ENCODE results near the gene SHANK2. TPM values are rescaled to one million over a fixed set of nuclear protein-coding genes. Genes with fewer than 3 reads are reported as not detected.

Gene SHANK2
- total RNA-seq, 1 experiment from 2014 or later: 0.71 TPM

GRCh38 chr11:71223671-71224660 is 28.4 kb downstream of the SHANK2 start:
- no peak for DNase-seq (ENCODE audit: low spot score)
- TF ChIP-seq EZH2 (IDR thresholded peaks at IDR 0.05; ENCODE audit: borderline replicate concordance, low read depth, low read length, poor library complexity, severe bottlenecking) (no peak), CTCF (conservative IDR thresholded peaks at IDR 0.05; ENCODE audit: low read depth, low read length) (no peak)

GRCh38 chr11:71223081-71223405 is 29.3 kb downstream of the SHANK2 start:
- DNase-seq (ENCODE audit: low spot score): no peak
- intact Hi-C loops (cut with micrococcal nuclease; ENCODE audit: unreplicated experiment): no loop called here

More at GRCh38 chr11:71223671-71224660, 28.4 kb downstream of the SHANK2 start:
- no peak overlapping the region for H3K27ac ChIP-seq (ENCODE audit: low read depth, low read length, poor library complexity, severe bottlenecking)
- H3K4me3 ChIP-seq (ENCODE audit: low read depth, low read length, poor library complexity, severe bottlenecking): no peak overlapping the region
- H3K9me3 ChIP-seq (ENCODE audit: low read depth, low read length, poor library complexity, severe bottlenecking): peaks cover 16% of the 10 kb centered on the region
- H3K27me3 ChIP-seq (replicated peaks; ENCODE audit: insufficient read depth, low read depth, low read length, poor library complexity): no peaks in the 10 kb centered on the region
- intact Hi-C loops (cut with micrococcal nuclease; ENCODE audit: unreplicated experiment): no loop called here
- H3K36me3 ChIP-seq (ENCODE audit: insufficient read depth, low read length, poor library complexity, severe bottlenecking): no peaks in the 10 kb centered on the region
- CTCF ChIA-PET: no interaction called here
- H3K4me1 ChIP-seq (ENCODE audit: insufficient read depth, low read length, poor library complexity, severe bottlenecking): no peaks in the 10 kb centered on the region
- POLR2A ChIA-PET (ENCODE audit: low non-redundant PET): no interaction called here
- BruUV-seq (replicated peaks): no TSS peak

More at GRCh38 chr11:71223081-71223405, 29.3 kb downstream of the SHANK2 start:
- H3K4me3 ChIP-seq (ENCODE audit: low read depth, low read length, poor library complexity, severe bottlenecking): no peak overlapping the region
- H3K4me1 ChIP-seq (ENCODE audit: insufficient read depth, low read length, poor library complexity, severe bottlenecking): no peaks in the 10 kb centered on the region
- no TSS peak for BruUV-seq (replicated peaks)
- peaks cover 16% of the 10 kb centered on the region for H3K9me3 ChIP-seq (ENCODE audit: low read depth, low read length, poor library complexity, severe bottlenecking)
- TF ChIP-seq EZH2 (IDR thresholded peaks at IDR 0.05; ENCODE audit: borderline replicate concordance, low read depth, low read length, poor library complexity, severe bottlenecking) (no peak), CTCF (conservative IDR thresholded peaks at IDR 0.05; ENCODE audit: low read depth, low read length) (no peak)
- POLR2A ChIA-PET (ENCODE audit: low non-redundant PET): no interaction called here
- H3K27me3 ChIP-seq (replicated peaks; ENCODE audit: insufficient read depth, low read depth, low read length, poor library complexity): no peaks in the 10 kb centered on the region
- CTCF ChIA-PET: no interaction called here
- H3K27ac ChIP-seq (ENCODE audit: low read depth, low read length, poor library complexity, severe bottlenecking): no peak overlapping the region
- H3K36me3 ChIP-seq (ENCODE audit: insufficient read depth, low read length, poor library complexity, severe bottlenecking): no peaks in the 10 kb centered on the region
